HEK293 (cell line): ENCODE measurements around the gene C6orf89.

ENCODE experiments used
- CTCF ChIP-seq: fragments of 450-650 bp; formaldehyde crosslinking; IDR thresholded peaks from 2 replicates; pipeline ENCODE4 v1.5.1; 2016; ENCODE audit warnings: missing biosample characterization, missing genetic modification characterization
- KLF1 ChIP-seq: fragments of 450-650 bp; formaldehyde crosslinking; IDR thresholded peaks from 2 replicates; pipeline ENCODE4 v1.5.1; 2016; ENCODE audit warnings: missing biosample characterization, missing genetic modification characterization
- KLF17 ChIP-seq: fragments of 450-650 bp; formaldehyde crosslinking; IDR thresholded peaks from 2 replicates; pipeline ENCODE4 v1.5.1; 2016; ENCODE audit warnings: missing biosample characterization, missing genetic modification characterization
- KLF7 ChIP-seq: fragments of 450-650 bp; formaldehyde crosslinking; IDR thresholded peaks from 2 replicates; pipeline ENCODE4 v1.5.1; 2016; ENCODE audit warnings: missing biosample characterization, missing genetic modification characterization, borderline replicate concordance
- SP2 ChIP-seq: fragments of 450-650 bp; formaldehyde crosslinking; IDR thresholded peaks from 2 replicates; pipeline ENCODE4 v1.5.1; 2016; ENCODE audit warnings: missing biosample characterization, missing genetic modification characterization
- YY1 ChIP-seq: fragments of 450-650 bp; formaldehyde crosslinking; IDR thresholded peaks from 2 replicates; pipeline ENCODE4 v1.5.1; 2018; ENCODE audit warnings: missing biosample characterization, missing genetic modification characterization
- ZBTB8A ChIP-seq: fragments of 450-650 bp; formaldehyde crosslinking; IDR thresholded peaks from 2 replicates; pipeline ENCODE4 v1.5.1; 2016; ENCODE audit warnings: missing biosample characterization, missing genetic modification characterization
- ZFP3 ChIP-seq: fragments of 450-650 bp; formaldehyde crosslinking; IDR thresholded peaks from 2 replicates; pipeline ENCODE4 v1.5.1; 2016; ENCODE audit warnings: low read depth, missing biosample characterization, missing genetic modification characterization
- ZNF274 ChIP-seq, 2 experiments: fragments of 200-500 bp in 1 of 2; fragments of 450-650 bp in 1 of 2; sonication (Bioruptor generic) in 1 of 2; formaldehyde crosslinking in 1 of 2; IDR thresholded peaks; 2 replicates each; pipeline versions ENCODE4 v1.5.1 to v1.6.1; 2014 to 2016; ENCODE audit warnings: borderline replicate concordance in 1 of 2, inconsistent platforms in 1 of 2, low read length in 1 of 2, missing biosample characterization in 1 of 2, missing genetic modification characterization in 1 of 2
- ZNF501 ChIP-seq: fragments of 450-650 bp; formaldehyde crosslinking; IDR thresholded peaks from 2 replicates; pipeline ENCODE4 v1.5.1; 2016; ENCODE audit warnings: missing biosample characterization, missing genetic modification characterization
- ZNF670 ChIP-seq: fragments of 450-650 bp; formaldehyde crosslinking; IDR thresholded peaks from 2 replicates; pipeline ENCODE4 v1.5.1; 2016; ENCODE audit warnings: missing biosample characterization, missing genetic modification characterization, low read depth
- ZNF830 ChIP-seq: fragments of 450-650 bp; IDR thresholded peaks from 2 replicates; pipeline ENCODE4 v1.5.0; 2018; ENCODE audit warnings: missing biosample characterization, missing genetic modification characterization, low read depth, mild to moderate bottlenecking, moderate library complexity

- TF ChIP-seq CTCF (tag by site-specific recombination) (no peak), ZBTB8A (tag by site-specific recombination) (no peak), ZNF501 (tag by site-specific recombination) (no peak), KLF17 (no peak), KLF1 (no peak), ZNF274 (IDR thresholded peaks at IDR 0.05; ENCODE audit: low read length) (no peak), ZNF274 (tag by site-specific recombination; IDR thresholded peaks at IDR 0.05; ENCODE audit: borderline replicate concordance) (no peak), ZNF830 (tag by site-specific recombination) (no peak), ZNF670 (no peak), KLF7 (no peak), YY1 (tag by site-specific recombination) (no peak), ZFP3 (no peak), SP2 (tag by site-specific recombination) (no peak)
Observed at GRCh38 chr6:36940027-36940426, 54.3 kb downstream of the C6orf89 start.
